OCI-LY3 (cell line): ENCODE results near the gene NCAPG.

Experiments
- H2AFZ ChIP-seq: fragments of 200-600, 300-600 bp; shearing (Covaris generic); 2 replicates; pipeline ENCODE4 v1.6.0; 2014; ENCODE audit warnings: antibody characterized with exemption, low read depth, low read length
- H3K27ac ChIP-seq: fragments of 200-600, 300-600 bp; sonication (generic); 2 replicates; pipeline ENCODE4 v1.5.1; 2014; ENCODE audit warnings: mild to moderate bottlenecking, low read length, moderate library complexity, mixed read lengths
- H3K27me3 ChIP-seq: fragments of 200-600, 300-600 bp; sonication (generic); 2 replicates; pipeline ENCODE4 v1.6.1; 2014; ENCODE audit warnings: low read depth, low read length, mixed read lengths
- H3K36me3 ChIP-seq: fragments of 200-600, 300-600 bp; sonication (generic); replicated peaks from 2 replicates; pipeline ENCODE3; 2014; ENCODE audit warnings: low read depth, low read length, mixed read lengths
- H3K4me1 ChIP-seq: fragments of 300-600, 200-600 bp; sonication (generic); 2 replicates; pipeline ENCODE4 v1.6.1; 2014; ENCODE audit warnings: low read length, mixed read lengths
- H3K4me2 ChIP-seq: fragments of 200-600, 300-600 bp; sonication (generic); 2 replicates; pipeline ENCODE4 v1.6.1; 2014; ENCODE audit warnings: low read length, mixed read lengths
- H3K4me3 ChIP-seq: fragments of 300-600, 200-600 bp; sonication (generic); 2 replicates; pipeline ENCODE4 v1.5.1; 2014; ENCODE audit warnings: antibody characterized with exemption, mild to moderate bottlenecking, low read length, moderate library complexity
- H3K79me2 ChIP-seq: fragments of 300-600, 200-600 bp; shearing (Covaris generic); 2 replicates; pipeline ENCODE4 v1.6.1; 2014; ENCODE audit warnings: mild to moderate bottlenecking, low read length, mixed read lengths
- H3K9ac ChIP-seq: fragments of 300-600, 200-600 bp; shearing (Covaris generic); 2 replicates; pipeline ENCODE4 v1.6.0; 2014; ENCODE audit warnings: mild to moderate bottlenecking, low read length, moderate library complexity
- H3K9me3 ChIP-seq: fragments of 200-600, 300-600 bp; shearing (Covaris generic); 2 replicates; pipeline ENCODE4 v1.6.1; 2014; ENCODE audit warnings: low read length, mixed read lengths; ENCODE audit not compliant: insufficient read depth
- H4K20me1 ChIP-seq: fragments of 200-600, 300-600 bp; sonication (generic); 2 replicates; pipeline ENCODE4 v1.6.1; 2016; ENCODE audit warnings: low read length, mixed read lengths; ENCODE audit not compliant: insufficient read depth
- EZH2phosphoT487 ChIP-seq: fragments of 200-600 bp; shearing (Covaris generic); IDR thresholded peaks from 2 replicates; pipeline ENCODE4 v1.6.1; 2018; ENCODE audit warnings: antibody characterized with exemption, mixed run types, low read depth
- TF ChIP-seq, protein P1 (sequence below): fragments of 200-600, 300-600 bp; sonication (generic); IDR thresholded peaks from 2 replicates; pipeline ENCODE4 v1.5.1; 2014; ENCODE audit warnings: antibody characterized with exemption, low read length, low read depth

The NCAPG gene

DNA sequence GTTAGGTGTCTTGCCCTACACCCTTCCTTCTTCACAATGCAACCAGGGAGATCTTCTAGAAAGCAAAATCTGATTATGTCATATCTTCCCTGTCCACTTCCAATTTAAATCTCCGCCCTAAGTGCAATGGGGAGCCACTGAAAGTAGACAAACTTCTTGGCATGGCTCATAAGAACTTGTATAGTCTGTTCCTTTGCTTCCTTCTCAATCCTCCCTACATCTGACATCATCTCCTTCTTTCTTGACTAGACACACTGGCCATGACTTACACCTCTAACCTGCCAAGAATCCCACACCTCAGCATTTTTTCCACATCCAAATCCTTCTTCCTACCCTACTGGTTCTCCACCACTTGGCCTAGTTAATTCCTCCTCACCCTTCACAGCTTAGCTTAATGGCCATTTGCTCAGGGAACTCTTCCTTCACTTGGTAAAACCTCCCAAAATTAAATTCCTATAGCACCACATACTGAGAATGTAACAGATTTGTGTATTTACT is 55.1 kb downstream of the NCAPG start:
- Histone ChIP-seq H3K36me3 (no peaks in the 10 kb centered on the region), H3K9ac (no peak overlapping the region), H3K9me3 (no peaks in the 10 kb centered on the region), H3K4me1 (no peaks in the 10 kb centered on the region), H3K4me2 (no peak overlapping the region), H3K27ac (no peak overlapping the region), H4K20me1 (no peaks in the 10 kb centered on the region), H3K4me3 (no peak overlapping the region), H2AFZ (no peak overlapping the region), H3K79me2 (no peaks in the 10 kb centered on the region), H3K27me3 (no peaks in the 10 kb centered on the region)
- TF ChIP-seq EZH2phosphoT487, result no peak
- TF ChIP-seq, protein P1, sequence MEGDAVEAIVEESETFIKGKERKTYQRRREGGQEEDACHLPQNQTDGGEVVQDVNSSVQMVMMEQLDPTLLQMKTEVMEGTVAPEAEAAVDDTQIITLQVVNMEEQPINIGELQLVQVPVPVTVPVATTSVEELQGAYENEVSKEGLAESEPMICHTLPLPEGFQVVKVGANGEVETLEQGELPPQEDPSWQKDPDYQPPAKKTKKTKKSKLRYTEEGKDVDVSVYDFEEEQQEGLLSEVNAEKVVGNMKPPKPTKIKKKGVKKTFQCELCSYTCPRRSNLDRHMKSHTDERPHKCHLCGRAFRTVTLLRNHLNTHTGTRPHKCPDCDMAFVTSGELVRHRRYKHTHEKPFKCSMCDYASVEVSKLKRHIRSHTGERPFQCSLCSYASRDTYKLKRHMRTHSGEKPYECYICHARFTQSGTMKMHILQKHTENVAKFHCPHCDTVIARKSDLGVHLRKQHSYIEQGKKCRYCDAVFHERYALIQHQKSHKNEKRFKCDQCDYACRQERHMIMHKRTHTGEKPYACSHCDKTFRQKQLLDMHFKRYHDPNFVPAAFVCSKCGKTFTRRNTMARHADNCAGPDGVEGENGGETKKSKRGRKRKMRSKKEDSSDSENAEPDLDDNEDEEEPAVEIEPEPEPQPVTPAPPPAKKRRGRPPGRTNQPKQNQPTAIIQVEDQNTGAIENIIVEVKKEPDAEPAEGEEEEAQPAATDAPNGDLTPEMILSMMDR, result no peak

- TF ChIP-seq, protein P1, result no peak
- TF ChIP-seq EZH2phosphoT487, result no peak
- Histone ChIP-seq H3K36me3 (no peaks in the 10 kb centered on the region), H3K9ac (no peak overlapping the region), H3K4me3 (no peak overlapping the region), H4K20me1 (no peaks in the 10 kb centered on the region), H3K4me2 (no peak overlapping the region), H3K27me3 (no peaks in the 10 kb centered on the region), H2AFZ (no peak overlapping the region), H3K4me1 (no peaks in the 10 kb centered on the region), H3K9me3 (no peaks in the 10 kb centered on the region), H3K27ac (no peak overlapping the region), H3K79me2 (no peaks in the 10 kb centered on the region)
These were observed 56.0 kb downstream of the NCAPG start for GRCh38 chr4:17866810-17867209.

DNA sequence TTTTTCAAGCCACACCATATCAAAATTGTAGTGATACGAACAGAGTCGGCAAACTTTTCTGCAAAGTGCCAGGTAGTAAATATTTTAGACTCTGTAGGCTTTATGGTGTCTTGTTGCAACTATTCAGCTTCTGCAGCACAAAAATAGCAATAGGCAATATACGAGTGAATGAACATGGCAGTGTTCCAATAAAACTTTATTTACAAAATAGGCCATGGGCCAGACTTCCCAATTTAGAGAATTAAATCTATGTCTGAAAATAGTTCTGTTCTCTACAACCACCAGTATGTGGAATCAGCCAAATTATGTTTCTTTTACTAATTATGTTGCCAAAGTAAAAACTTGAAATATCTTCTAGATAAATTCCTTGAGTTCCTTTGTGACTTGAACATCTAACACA is 56.5 kb downstream of the NCAPG start:
- Histone ChIP-seq H3K4me2 (no peak overlapping the region), H3K27ac (no peak overlapping the region), H3K9ac (no peak overlapping the region), H3K79me2 (no peaks in the 10 kb centered on the region), H3K4me3 (no peak overlapping the region), H3K9me3 (no peaks in the 10 kb centered on the region), H2AFZ (no peak overlapping the region), H3K36me3 (no peaks in the 10 kb centered on the region), H3K4me1 (no peaks in the 10 kb centered on the region), H4K20me1 (no peaks in the 10 kb centered on the region), H3K27me3 (no peaks in the 10 kb centered on the region)
- TF ChIP-seq EZH2phosphoT487, result no peak
- TF ChIP-seq, protein P1, result no peak

DNA sequence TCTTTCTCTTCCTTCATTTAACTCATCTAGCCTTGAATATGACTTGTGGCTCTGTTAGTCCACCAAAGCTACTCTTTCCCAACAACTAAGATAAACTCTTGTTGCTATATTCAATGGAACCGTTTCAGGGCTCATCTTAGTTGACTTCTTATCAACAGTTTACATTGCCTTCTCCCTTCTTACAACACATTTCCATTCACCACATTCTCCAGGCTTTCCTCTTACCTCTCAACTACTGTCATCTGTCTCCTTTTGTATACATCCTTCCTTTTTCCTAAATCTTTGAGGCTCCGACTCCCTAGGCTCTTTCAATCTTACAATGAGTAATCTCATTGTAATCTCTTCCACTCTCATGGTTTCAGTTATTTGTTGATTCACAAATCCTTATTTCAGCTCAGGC is 58.5 kb downstream of the NCAPG start:
- Histone ChIP-seq H3K4me1 (peaks cover 4% of the 10 kb centered on the region; the same call in 1 of the 2 replicates), H3K9me3 (no peaks in the 10 kb centered on the region), H3K4me3 (no peak overlapping the region), H3K36me3 (no peaks in the 10 kb centered on the region), H3K27me3 (no peaks in the 10 kb centered on the region), H2AFZ (no peak overlapping the region), H3K4me2 (no peak overlapping the region), H3K9ac (no peak overlapping the region), H3K79me2 (no peaks in the 10 kb centered on the region), H4K20me1 (no peaks in the 10 kb centered on the region), H3K27ac (no peak overlapping the region)
- TF ChIP-seq EZH2phosphoT487, result no peak
- TF ChIP-seq, protein P1, result no peak
